ENCODE data around the gene ENPP7. TPM values are rescaled to one million over a fixed set of nuclear protein-coding genes. Genes with fewer than 3 reads are reported as not detected.

The ENPP7 gene
- total RNA-seq, 1 experiment from 2014 or later: not detected

GRCh38 chr17:79739148-79740062 lies 8.7 kb downstream of the ENPP7 start:
- DNase-seq (ENCODE audit: low read depth, low spot score) (no peak), ATAC-seq (no peak)
- Histone ChIP-seq H4K20me1 (ENCODE audit: insufficient read depth) (no peaks in the 10 kb centered on the region), H3K79me2 (ENCODE audit: insufficient read depth, low read length) (no peaks in the 10 kb centered on the region), H3K4me3 (replicated peaks in 1 of 2; ENCODE audit: low read depth in 1 of 2, low read length in 2 of 2) (no peak overlapping the region), H3K27me3 (ENCODE audit: insufficient read depth, low read length) (0 out of 2 replicates have a peak, but pooled peaks cover 3% of the 10 kb centered on the region), H3K36me3 (ENCODE audit: control insufficient read depth in 1 of 2, insufficient read depth in 2 of 2, low read length in 2 of 2) (no peaks in the 10 kb centered on the region), H3K27ac (ENCODE audit: low read depth, low read length) (no peak overlapping the region), H3K4me2 (ENCODE audit: low read length) (no peak overlapping the region), H3K4me1 (ENCODE audit: control insufficient read depth in 1 of 2, insufficient read depth in 2 of 2, low read length in 2 of 2) (peaks cover 5 to 17% of the 10 kb centered on the region in 2 experiments; a peak in 3 of 4 replicates), H3K9me3 (ENCODE audit: control insufficient read depth in 1 of 2, insufficient read depth in 1 of 2, low read depth in 1 of 2, low read length in 2 of 2) (no peaks in the 10 kb centered on the region), H3K9ac (ENCODE audit: low read length) (no peak overlapping the region), H2AFZ (ENCODE audit: low read depth, low read length, poor library complexity, severe bottlenecking) (no peak overlapping the region), H3K9me2 (ENCODE audit: insufficient read depth) (no peaks in the 10 kb centered on the region)
- ChIA-PET POLR2A (interaction anchor here (1.5 kb wide), 1 partner anchor 100 kb away, joined by 10 read pairs; the partner anchor contains the start of gene CBX4), RAD21 (ENCODE audit: low non-redundant PET in 1 of 2, low total read pairs in 2 of 2, uncharacterized antibody in 2 of 2, unreplicated experiment in 2 of 2) (interaction anchor here in 1 of 2 experiments (0.7 kb wide), 1 partner anchor 32 kb away, joined by 3 read pairs; no protein-coding TSS in a partner anchor), CTCF (interaction anchor here (1.0 to 3.1 kb wide), 2 partner anchors 12 to 17 kb away, joined by 3 to 31 read pairs; no protein-coding TSS in a partner anchor)
- no TSS peak for BruUV-seq (replicated peaks)
- intact Hi-C loops (cut with micrococcal nuclease): no loop called here
- TF ChIP-seq TCF7L2 (IDR thresholded peaks at IDR 0.05; ENCODE audit: borderline replicate concordance, extremely low read depth, insufficient read depth, insufficient read length): no peak
- TF ChIP-seq ELF1 (IDR thresholded peaks at IDR 0.05; ENCODE audit: borderline replicate concordance, low read depth): no peak
- no peak for TF ChIP-seq ZBTB33 (IDR thresholded peaks at IDR 0.05; ENCODE audit: extremely low read depth, insufficient replicate concordance, low read length)
- TF ChIP-seq MAX (IDR thresholded peaks at IDR 0.05): no peak
- no peak for TF ChIP-seq EGR1 (IDR thresholded peaks at IDR 0.05; ENCODE audit: low read depth)
- TF ChIP-seq RAD21 (IDR thresholded peaks at IDR 0.05; ENCODE audit: low read depth): no peak
- no peak for TF ChIP-seq ATF3 (IDR thresholded peaks at IDR 0.05)
- no peak for TF ChIP-seq ZFX (IDR thresholded peaks at IDR 0.05)
- no peak for TF ChIP-seq CEBPB (IDR thresholded peaks at IDR 0.05; ENCODE audit: low read depth)
- TF ChIP-seq EZH2phosphoT487 (IDR thresholded peaks at IDR 0.05; ENCODE audit: borderline replicate concordance): no peak
- TF ChIP-seq CBX3 (IDR thresholded peaks at IDR 0.05; ENCODE audit: low read depth): no peak
- no peak for TF ChIP-seq YY1 (IDR thresholded peaks at IDR 0.05; ENCODE audit: extremely low read depth, insufficient replicate concordance, low read depth, low read length)
- TF ChIP-seq JUND (IDR thresholded peaks at IDR 0.05): no peak
- TF ChIP-seq REST (IDR thresholded peaks at IDR 0.05; ENCODE audit: low read depth): no peak
- no peak for TF ChIP-seq SP1 (IDR thresholded peaks at IDR 0.05; ENCODE audit: low read depth)
- no peak for TF ChIP-seq CTCF (IDR thresholded peaks at IDR 0.05 in 2 of 3, conservative IDR thresholded peaks at IDR 0.05 in 1 of 3; ENCODE audit: borderline replicate concordance in 1 of 3, insufficient read depth in 1 of 3, low read depth in 2 of 3, low read length in 2 of 3)
- no peak for TF ChIP-seq POLR2AphosphoS5 (IDR thresholded peaks at IDR 0.05; ENCODE audit: low read depth, low read length)
